ENCODE results near the gene COPS6. TPM values are rescaled to one million over a fixed set of nuclear protein-coding genes. Genes with fewer than 3 reads are reported as not detected.

Gene COPS6
- total RNA-seq, 2 experiments from 2014 or later: 96.3 to 97.2 TPM

- Mint-ChIP-seq H3K4me3 (no peak overlapping the region), H3K27ac (no peak overlapping the region), H3K4me1 (no peaks in the 10 kb centered on the region), H3K27me3 (no peaks in the 10 kb centered on the region), H3K9me3 (peaks cover 30% of the 10 kb centered on the region), H3K36me3 (peaks cover 69% of the 10 kb centered on the region)
- DNase-seq: no peak
Observed at GRCh38 chr7:100069991-100070390, 18.8 kb upstream of the COPS6 start.

- peaks cover 30% of the 10 kb centered on the region for H3K9me3 Mint-ChIP-seq
- H3K27ac Mint-ChIP-seq: no peak overlapping the region
- H3K36me3 Mint-ChIP-seq: peaks cover 78% of the 10 kb centered on the region
- H3K27me3 Mint-ChIP-seq: no peaks in the 10 kb centered on the region
- DNase-seq: no peak
- no peaks in the 10 kb centered on the region for H3K4me1 Mint-ChIP-seq
- H3K4me3 Mint-ChIP-seq: no peak overlapping the region
Observed at GRCh38 chr7:100071018-100071723, 17.6 kb upstream of the COPS6 start.

- no peaks in the 10 kb centered on the region for H3K27me3 Mint-ChIP-seq
- H3K4me3 Mint-ChIP-seq: no peak overlapping the region
- DNase-seq: no peak
- H3K27ac Mint-ChIP-seq: no peak overlapping the region
- peaks cover 3% of the 10 kb centered on the region for H3K4me1 Mint-ChIP-seq
- peaks cover 30% of the 10 kb centered on the region for H3K9me3 Mint-ChIP-seq
- H3K36me3 Mint-ChIP-seq: peaks cover 77% of the 10 kb centered on the region
Observed at GRCh38 chr7:100072462-100072861, 16.3 kb upstream of the COPS6 start.

- H3K4me1 Mint-ChIP-seq: peaks cover 10% of the 10 kb centered on the region
- DNase-seq: no peak
- no peak overlapping the region for H3K4me3 Mint-ChIP-seq
- peaks cover 72% of the 10 kb centered on the region for H3K36me3 Mint-ChIP-seq
- H3K27ac Mint-ChIP-seq: peak overlapping the region; percentile 54
- no peaks in the 10 kb centered on the region for H3K27me3 Mint-ChIP-seq
- H3K9me3 Mint-ChIP-seq: peaks cover 29% of the 10 kb centered on the region
Observed at GRCh38 chr7:100074841-100075240, 13.9 kb upstream of the COPS6 start.

- DNase-seq: no peak
- Mint-ChIP-seq H3K4me3 (no peak overlapping the region), H3K27ac (no peak overlapping the region), H3K36me3 (peaks cover 70% of the 10 kb centered on the region), H3K9me3 (peaks cover 25% of the 10 kb centered on the region), H3K27me3 (no peaks in the 10 kb centered on the region), H3K4me1 (peaks cover 16% of the 10 kb centered on the region)
Observed at GRCh38 chr7:100075418-100075817, 13.4 kb upstream of the COPS6 start.

- no peak for DNase-seq
- Mint-ChIP-seq H3K27ac (no peak overlapping the region), H3K4me3 (no peak overlapping the region), H3K27me3 (no peaks in the 10 kb centered on the region), H3K36me3 (peaks cover 57% of the 10 kb centered on the region), H3K4me1 (peaks cover 22% of the 10 kb centered on the region), H3K9me3 (peaks cover 7% of the 10 kb centered on the region)
Observed at GRCh38 chr7:100077205-100077604, 11.6 kb upstream of the COPS6 start.

GRCh38 chr7:100079024-100079560 lies 9.7 kb upstream of the COPS6 start:
- H3K9me3 Mint-ChIP-seq: no peaks in the 10 kb centered on the region
- no peak for DNase-seq
- H3K4me3 Mint-ChIP-seq: no peak overlapping the region
- H3K4me1 Mint-ChIP-seq: peaks cover 30% of the 10 kb centered on the region
- H3K27me3 Mint-ChIP-seq: no peaks in the 10 kb centered on the region
- H3K36me3 Mint-ChIP-seq: peaks cover 38% of the 10 kb centered on the region
- H3K27ac Mint-ChIP-seq: no peak overlapping the region

GRCh38 chr7:100080907-100081534 lies 7.7 kb upstream of the COPS6 start:
- Mint-ChIP-seq H3K4me3 (peak overlapping the region; percentile 92), H3K9me3 (no peaks in the 10 kb centered on the region), H3K36me3 (peaks cover 19% of the 10 kb centered on the region), H3K27me3 (no peaks in the 10 kb centered on the region), H3K4me1 (peaks cover 30% of the 10 kb centered on the region), H3K27ac (peak overlapping the region; percentile 92)
- DNase-seq: no peak

- Mint-ChIP-seq H3K27ac (peak within 1 kb of the TSS; percentile 92), H3K4me1 (peaks cover 30% of the 10 kb centered on the region), H3K27me3 (no peaks in the 10 kb centered on the region), H3K36me3 (peaks cover 17% of the 10 kb centered on the region), H3K4me3 (peak within 1 kb of the TSS; percentile 92), H3K9me3 (no peaks in the 10 kb centered on the region)
- peak; percentile 99 for DNase-seq
Observed at GRCh38 chr7:100081535-100082102, 7.2 kb upstream of the COPS6 start, which contains the start of gene ZNF3. TSS of gene ZNF3 (minus strand) at chr7:100081723. CDS start at chr7:100077357, 4,366 bp downstream.

GRCh38 chr7:100082978-100083377 lies 5.8 kb upstream of the COPS6 start:
- peaks cover 31% of the 10 kb centered on the region for H3K4me1 Mint-ChIP-seq
- H3K9me3 Mint-ChIP-seq: no peaks in the 10 kb centered on the region
- H3K27ac Mint-ChIP-seq: peak overlapping the region; percentile 92
- peaks cover 13% of the 10 kb centered on the region for H3K36me3 Mint-ChIP-seq
- peak overlapping the region; percentile 92 for H3K4me3 Mint-ChIP-seq
- no peak for DNase-seq
- H3K27me3 Mint-ChIP-seq: no peaks in the 10 kb centered on the region

- Mint-ChIP-seq H3K36me3 (peaks cover 15% of the 10 kb centered on the region), H3K9me3 (no peaks in the 10 kb centered on the region), H3K4me1 (peaks cover 37% of the 10 kb centered on the region), H3K27me3 (no peaks in the 10 kb centered on the region), H3K27ac (no peak overlapping the region), H3K4me3 (no peak overlapping the region)
- no peak for DNase-seq
Observed at GRCh38 chr7:100085515-100085914, 3.3 kb upstream of the COPS6 start.

GRCh38 chr7:100087055-100087750 lies 1.6 kb upstream of the COPS6 start:
- Mint-ChIP-seq H3K4me1 (peaks cover 46% of the 10 kb centered on the region), H3K27ac (no peak overlapping the region), H3K9me3 (no peaks in the 10 kb centered on the region), H3K4me3 (peak overlapping the region; percentile 24), H3K27me3 (no peaks in the 10 kb centered on the region), H3K36me3 (peaks cover 26% of the 10 kb centered on the region)
- no peak for DNase-seq

GRCh38 chr7:100088095-100088620 lies 611 bp upstream of the COPS6 start:
- H3K9me3 Mint-ChIP-seq: no peaks in the 10 kb centered on the region
- peaks cover 32% of the 10 kb centered on the region for H3K36me3 Mint-ChIP-seq
- H3K4me3 Mint-ChIP-seq: peak overlapping the region; percentile 97
- peaks cover 39% of the 10 kb centered on the region for H3K4me1 Mint-ChIP-seq
- H3K27me3 Mint-ChIP-seq: no peaks in the 10 kb centered on the region
- no peak for DNase-seq
- H3K27ac Mint-ChIP-seq: peak overlapping the region; percentile 97

- no peak for DNase-seq
- peak overlapping the region; percentile 97 for H3K27ac Mint-ChIP-seq
- H3K9me3 Mint-ChIP-seq: no peaks in the 10 kb centered on the region
- H3K27me3 Mint-ChIP-seq: no peaks in the 10 kb centered on the region
- peaks cover 39% of the 10 kb centered on the region for H3K4me1 Mint-ChIP-seq
- peaks cover 40% of the 10 kb centered on the region for H3K36me3 Mint-ChIP-seq
- peak overlapping the region; percentile 97 for H3K4me3 Mint-ChIP-seq
Observed at GRCh38 chr7:100089458-100090196, 858 bp downstream of the COPS6 start.

Data from activated naive CD8-positive, alpha-beta T cell treated with anti-CD3 and anti-CD28 coated beads for 36 hours (primary cell).